Activated T-helper 1 cell treated with anti-CD3 and anti-CD28 coated beads, Interleukin-2, amount 50 U/mL, for 16 hours (primary cell): Measurements from ENCODE around the gene NUP54.
A peak's percentile ranks its signal among the peaks of the same experiment; 100 is the strongest.

Experiments
- DNase-seq, 2 donors: peaks; one replicate each; pipeline ENCODE4 v3.0.0-alpha.2; 2020; ENCODE audit warnings: low read depth in 1 of 2, low spot score in 1 of 2

The NUP54 gene

DNA sequence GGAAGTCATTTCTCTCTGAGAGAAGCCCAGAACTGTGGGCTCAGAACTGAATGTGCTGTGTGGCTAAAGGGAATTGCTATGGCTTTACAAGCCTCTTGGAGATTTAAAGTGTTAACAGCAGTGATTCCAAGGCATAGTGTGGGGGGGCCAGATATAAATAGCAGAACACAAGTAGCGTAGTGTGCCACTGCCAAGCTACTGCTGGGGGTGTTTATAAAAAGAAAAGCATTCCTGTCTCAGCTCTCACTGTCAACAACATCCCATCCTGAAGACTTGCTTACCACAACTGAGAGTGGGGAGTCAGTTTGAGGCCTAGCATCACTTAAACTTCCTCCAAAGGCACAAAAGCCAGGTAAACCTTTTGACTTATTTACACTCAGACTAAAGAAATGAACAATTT lies 73.7 kb downstream of the NUP54 start, which contains the start of gene ART3:
Gene ART3, plus strand, starts transcription at position 242 of the 400 bp plus-strand sequence. CDS start 1,181 bp downstream, outside the sequence.
- DNase-seq = no peak

DNA sequence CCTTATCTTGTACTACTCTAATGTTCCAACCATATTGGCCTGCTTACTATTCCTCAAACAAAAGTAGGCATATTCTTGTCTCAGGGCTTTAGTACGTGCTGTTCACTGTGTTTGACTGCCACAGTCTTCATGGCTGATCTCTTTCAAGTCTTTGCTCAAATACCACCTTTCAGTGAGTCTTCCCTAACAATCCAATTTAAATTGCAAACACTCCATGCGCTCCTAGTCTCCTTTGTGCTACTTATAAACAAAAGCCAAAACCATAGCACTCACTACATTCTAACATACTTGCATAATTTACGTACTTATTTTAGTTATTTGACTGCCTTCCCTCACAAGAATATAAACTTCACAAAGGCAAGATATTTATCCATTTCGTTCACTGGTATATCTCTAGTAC lies 75.4 kb downstream of the NUP54 start:
- DNase-seq = no peak

DNA sequence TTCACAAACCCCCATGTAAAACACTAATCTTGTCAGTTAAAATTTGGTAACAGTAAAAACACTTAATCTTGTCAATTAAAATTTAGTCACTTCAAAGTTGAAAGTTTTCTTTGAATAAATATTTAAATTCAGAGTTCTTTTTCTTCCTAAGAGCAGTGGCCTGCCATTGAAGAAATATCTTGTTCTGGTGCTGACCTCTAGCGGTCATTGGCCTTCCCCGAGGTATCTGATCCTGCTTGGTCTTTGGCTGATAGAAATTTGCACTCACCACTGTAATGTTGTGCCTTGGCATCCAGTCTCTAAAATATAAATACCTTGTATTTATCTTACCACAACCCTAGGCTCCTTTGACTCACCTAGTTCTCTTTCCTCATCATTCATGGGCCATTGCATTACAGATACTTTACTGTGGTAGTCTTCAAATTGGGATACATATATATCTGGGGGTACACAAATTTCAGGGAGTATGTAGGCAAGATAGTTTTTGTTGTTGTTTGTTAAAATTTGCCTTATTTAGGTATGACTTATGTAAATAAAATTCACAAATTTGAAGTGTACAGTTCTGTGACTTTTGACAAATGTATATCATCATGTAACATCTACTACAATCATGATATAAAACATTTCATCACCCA lies 80.4 kb downstream of the NUP54 start:
- peak; percentile 28 to 48 for DNase-seq

DNA sequence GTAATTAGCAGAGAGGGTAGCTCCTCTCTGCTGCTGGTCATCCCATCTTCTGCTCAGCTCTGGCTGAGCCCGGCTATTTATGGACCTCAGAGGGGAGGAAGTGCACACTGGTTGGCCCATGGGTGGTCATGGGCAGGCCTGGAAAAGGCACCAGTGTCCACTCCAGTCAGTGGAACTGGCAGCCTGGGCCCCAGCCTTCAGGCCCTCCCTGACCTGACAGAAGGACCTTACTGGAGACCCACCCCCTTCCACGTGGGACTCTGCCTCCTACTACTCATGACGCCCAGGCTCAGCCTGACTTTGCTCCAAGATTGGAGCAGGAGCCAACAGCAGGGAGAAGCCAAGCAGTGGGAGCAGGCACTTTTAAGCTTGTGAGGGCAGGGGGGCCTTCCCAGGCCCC lies 81.7 kb downstream of the NUP54 start:
- no peak for DNase-seq
